ENCODE data around the gene UCP3. TPM values are rescaled to one million over a fixed set of nuclear protein-coding genes. Genes with fewer than 3 reads are reported as not detected.

UCP3 gene
- total and polyA plus RNA-seq, 2 of the 8 experiments (the other 6 are each of a cell fraction or from before 2014, with no cell fraction given), result 0.85 to 1.3 TPM

DNA sequence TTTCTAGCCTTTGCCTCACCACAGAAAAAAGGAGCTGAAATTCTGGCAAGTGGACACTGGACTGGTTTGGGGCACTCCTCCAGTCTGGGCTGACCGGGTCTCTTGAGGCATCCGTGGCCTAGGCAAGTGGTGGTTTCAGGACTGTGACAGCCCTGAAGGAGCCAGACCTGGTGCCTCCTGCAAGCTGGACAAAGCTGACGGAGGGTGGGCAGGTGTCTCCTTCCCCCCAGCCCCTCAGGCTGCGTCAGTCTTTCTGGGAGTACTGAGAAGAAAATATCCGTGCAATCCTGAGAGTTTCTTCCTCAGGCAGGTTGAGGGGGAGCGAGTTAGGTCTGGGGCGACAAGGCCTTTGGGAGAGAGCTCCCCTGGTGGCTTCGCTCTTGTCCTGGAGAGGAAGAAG lies 4.3 kb upstream of the UCP3 start:
- no peaks in the 10 kb centered on the region for H3K79me2 ChIP-seq (ENCODE audit: control insufficient read depth in 1 of 2, insufficient read depth in 2 of 2, low read length in 2 of 2)
- no peak overlapping the region for H3K27ac ChIP-seq (ENCODE audit: low read depth, low read length)
- H3K4me1 ChIP-seq (replicated peaks in 1 of 4; ENCODE audit: control insufficient read depth in 3 of 4, insufficient read depth in 4 of 4, low read length in 3 of 4), result no peaks in the 10 kb centered on the region
- H2AFZ ChIP-seq (ENCODE audit: low read length), result no peak overlapping the region
- no peaks in the 10 kb centered on the region for H3K9me3 ChIP-seq (ENCODE audit: insufficient read depth in 2 of 2, low read depth in 1 of 2, low read length in 1 of 2)
- H3K9ac ChIP-seq (replicated peaks in 1 of 4; ENCODE audit: extremely low read depth in 1 of 4, low read depth in 3 of 4, low read length in 3 of 4), result no peak overlapping the region
- H3K79me1 ChIP-seq (ENCODE audit: low read depth, low read length), result no peaks in the 10 kb centered on the region; the same call in 1 of the 2 replicates
- H3K4me3 ChIP-seq (ENCODE audit: extremely low read depth in 1 of 4, insufficient read depth in 2 of 4, low read depth in 3 of 4, low read length in 4 of 4), result no peak overlapping the region
- H2BK120ac ChIP-seq (replicated peaks; ENCODE audit: low read depth, low read length), result no peak overlapping the region
- no peak overlapping the region for H3K4me2 ChIP-seq (ENCODE audit: insufficient read depth in 1 of 2, low read depth in 2 of 2, low read length in 2 of 2)
- no peaks in the 10 kb centered on the region; a peak in 1 of 8 replicates for H3K36me3 ChIP-seq (ENCODE audit: control insufficient read depth in 2 of 4, insufficient read depth in 4 of 4, low read length in 3 of 4)
- ChIA-PET POLR2A (ENCODE audit: partially characterized antibody) (interaction anchor here (1.7 kb wide), 1 partner anchor 34 kb away, joined by 3 read pairs; no protein-coding TSS in a partner anchor), CTCF (ENCODE audit: partially characterized antibody) (interaction anchor here (1.2 kb wide), 1 partner anchor 11 kb away, joined by 4 read pairs; no protein-coding TSS in a partner anchor)
- no peak overlapping the region for H3K4ac ChIP-seq (replicated peaks; ENCODE audit: insufficient read length, low read depth, low read length)
- WGBS, 2 experiments (ENCODE audit: extremely low coverage in 1 of 2, insufficient coverage in 1 of 2, insufficient read length in 1 of 2, insufficient replicate concordance in 2 of 2, low coverage in 1 of 2, low lambda C conversion rate in 2 of 2, missing lambda C conversion rate in 1 of 2), result 94% methylated on average over 8 of the region's 8 CpGs; no CpG with 5 or more reads in 1 of the 2 experiments
- TF ChIP-seq NRF1 (IDR thresholded peaks at IDR 0.05; ENCODE audit: low read depth, low read length) (no peak), SP1 (IDR thresholded peaks at IDR 0.05; ENCODE audit: low read depth, low read length) (no peak), CTBP2 (IDR thresholded peaks at IDR 0.05; ENCODE audit: borderline replicate concordance, insufficient read depth, insufficient read length, low read length) (no peak), YY1 (IDR thresholded peaks at IDR 0.05; ENCODE audit: low read depth, low read length) (no peak)
- TF ChIP-seq, protein P1, sequence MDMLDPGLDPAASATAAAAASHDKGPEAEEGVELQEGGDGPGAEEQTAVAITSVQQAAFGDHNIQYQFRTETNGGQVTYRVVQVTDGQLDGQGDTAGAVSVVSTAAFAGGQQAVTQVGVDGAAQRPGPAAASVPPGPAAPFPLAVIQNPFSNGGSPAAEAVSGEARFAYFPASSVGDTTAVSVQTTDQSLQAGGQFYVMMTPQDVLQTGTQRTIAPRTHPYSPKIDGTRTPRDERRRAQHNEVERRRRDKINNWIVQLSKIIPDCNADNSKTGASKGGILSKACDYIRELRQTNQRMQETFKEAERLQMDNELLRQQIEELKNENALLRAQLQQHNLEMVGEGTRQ (IDR thresholded peaks at IDR 0.05; ENCODE audit: low read length), result no peak
- H4K8ac ChIP-seq (ENCODE audit: extremely low read depth, insufficient read depth, low read length), result no peak overlapping the region
- no peak overlapping the region for H2BK20ac ChIP-seq (ENCODE audit: low read length)
- no peak overlapping the region for H3K23ac ChIP-seq (ENCODE audit: insufficient read length)
- no peak overlapping the region for H2AK5ac ChIP-seq (ENCODE audit: low read depth, low read length)
- H4K5ac ChIP-seq (ENCODE audit: insufficient read length, low read depth, low read length), result no peak overlapping the region
- no peak overlapping the region for H3K14ac ChIP-seq (ENCODE audit: insufficient read length)
- no peak overlapping the region for H4K91ac ChIP-seq (replicated peaks; ENCODE audit: insufficient read length, low read length)
- H2BK12ac ChIP-seq (ENCODE audit: low read depth, low read length), result no peak overlapping the region
- H3K27me3 ChIP-seq (replicated peaks in 1 of 4; ENCODE audit: control insufficient read depth in 3 of 4, extremely low read depth in 1 of 4, insufficient read depth in 3 of 4, low read length in 3 of 4), result no peaks in the 10 kb centered on the region
- DNase-seq (ENCODE audit: low read depth in 1 of 2, low spot score in 2 of 2), result no peak
- no peaks in the 10 kb centered on the region for H3K23me2 ChIP-seq (ENCODE audit: low read depth, low read length)
- H2BK15ac ChIP-seq (ENCODE audit: low read length), result no peak overlapping the region
- no peak overlapping the region for H2BK5ac ChIP-seq (ENCODE audit: low read depth, low read length)
- H3K18ac ChIP-seq (ENCODE audit: extremely low read depth, low read length), result no peak overlapping the region
- no peak overlapping the region for H3K56ac ChIP-seq (replicated peaks; ENCODE audit: insufficient read length, low read depth, low read length)
- peaks cover 0 to 3% of the 10 kb centered on the region in 2 experiments for H4K20me1 ChIP-seq (replicated peaks in 1 of 2; ENCODE audit: control insufficient read depth in 1 of 2, insufficient read depth in 2 of 2, low read length in 2 of 2)
- FAIRE-seq, result no peak

Data from H1 (cell line).